OCI-LY3 (cell line): ENCODE results near the gene IFIH1.

ENCODE experiments used
- H2AFZ ChIP-seq: fragments of 200-600, 300-600 bp; shearing (Covaris generic); 2 replicates; pipeline ENCODE4 v1.6.0; 2014; ENCODE audit warnings: antibody characterized with exemption, low read depth, low read length
- H3K27ac ChIP-seq: fragments of 200-600, 300-600 bp; sonication (generic); 2 replicates; pipeline ENCODE4 v1.5.1; 2014; ENCODE audit warnings: mild to moderate bottlenecking, low read length, moderate library complexity, mixed read lengths
- H3K27me3 ChIP-seq: fragments of 200-600, 300-600 bp; sonication (generic); 2 replicates; pipeline ENCODE4 v1.6.1; 2014; ENCODE audit warnings: low read depth, low read length, mixed read lengths
- H3K36me3 ChIP-seq: fragments of 200-600, 300-600 bp; sonication (generic); replicated peaks from 2 replicates; pipeline ENCODE3; 2014; ENCODE audit warnings: low read depth, low read length, mixed read lengths
- H3K4me1 ChIP-seq: fragments of 300-600, 200-600 bp; sonication (generic); 2 replicates; pipeline ENCODE4 v1.6.1; 2014; ENCODE audit warnings: low read length, mixed read lengths
- H3K4me2 ChIP-seq: fragments of 200-600, 300-600 bp; sonication (generic); 2 replicates; pipeline ENCODE4 v1.6.1; 2014; ENCODE audit warnings: low read length, mixed read lengths
- H3K4me3 ChIP-seq: fragments of 300-600, 200-600 bp; sonication (generic); 2 replicates; pipeline ENCODE4 v1.5.1; 2014; ENCODE audit warnings: antibody characterized with exemption, mild to moderate bottlenecking, low read length, moderate library complexity
- H3K79me2 ChIP-seq: fragments of 300-600, 200-600 bp; shearing (Covaris generic); 2 replicates; pipeline ENCODE4 v1.6.1; 2014; ENCODE audit warnings: mild to moderate bottlenecking, low read length, mixed read lengths
- H3K9ac ChIP-seq: fragments of 300-600, 200-600 bp; shearing (Covaris generic); 2 replicates; pipeline ENCODE4 v1.6.0; 2014; ENCODE audit warnings: mild to moderate bottlenecking, low read length, moderate library complexity
- H3K9me3 ChIP-seq: fragments of 200-600, 300-600 bp; shearing (Covaris generic); 2 replicates; pipeline ENCODE4 v1.6.1; 2014; ENCODE audit warnings: low read length, mixed read lengths; ENCODE audit not compliant: insufficient read depth
- H4K20me1 ChIP-seq: fragments of 200-600, 300-600 bp; sonication (generic); 2 replicates; pipeline ENCODE4 v1.6.1; 2016; ENCODE audit warnings: low read length, mixed read lengths; ENCODE audit not compliant: insufficient read depth
- EZH2phosphoT487 ChIP-seq: fragments of 200-600 bp; shearing (Covaris generic); IDR thresholded peaks from 2 replicates; pipeline ENCODE4 v1.6.1; 2018; ENCODE audit warnings: antibody characterized with exemption, mixed run types, low read depth
- TF ChIP-seq, protein P1 (sequence below): fragments of 200-600, 300-600 bp; sonication (generic); IDR thresholded peaks from 2 replicates; pipeline ENCODE4 v1.5.1; 2014; ENCODE audit warnings: antibody characterized with exemption, low read length, low read depth

The IFIH1 gene

GRCh38 chr2:162312853-162313252 lies 5.6 kb downstream of the IFIH1 start:
- TF ChIP-seq, protein P1, sequence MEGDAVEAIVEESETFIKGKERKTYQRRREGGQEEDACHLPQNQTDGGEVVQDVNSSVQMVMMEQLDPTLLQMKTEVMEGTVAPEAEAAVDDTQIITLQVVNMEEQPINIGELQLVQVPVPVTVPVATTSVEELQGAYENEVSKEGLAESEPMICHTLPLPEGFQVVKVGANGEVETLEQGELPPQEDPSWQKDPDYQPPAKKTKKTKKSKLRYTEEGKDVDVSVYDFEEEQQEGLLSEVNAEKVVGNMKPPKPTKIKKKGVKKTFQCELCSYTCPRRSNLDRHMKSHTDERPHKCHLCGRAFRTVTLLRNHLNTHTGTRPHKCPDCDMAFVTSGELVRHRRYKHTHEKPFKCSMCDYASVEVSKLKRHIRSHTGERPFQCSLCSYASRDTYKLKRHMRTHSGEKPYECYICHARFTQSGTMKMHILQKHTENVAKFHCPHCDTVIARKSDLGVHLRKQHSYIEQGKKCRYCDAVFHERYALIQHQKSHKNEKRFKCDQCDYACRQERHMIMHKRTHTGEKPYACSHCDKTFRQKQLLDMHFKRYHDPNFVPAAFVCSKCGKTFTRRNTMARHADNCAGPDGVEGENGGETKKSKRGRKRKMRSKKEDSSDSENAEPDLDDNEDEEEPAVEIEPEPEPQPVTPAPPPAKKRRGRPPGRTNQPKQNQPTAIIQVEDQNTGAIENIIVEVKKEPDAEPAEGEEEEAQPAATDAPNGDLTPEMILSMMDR: no peak
- TF ChIP-seq EZH2phosphoT487: no peak

GRCh38 chr2:162308747-162309503 lies 9.6 kb downstream of the IFIH1 start:
- TF ChIP-seq, protein P1: no peak
- no peak for TF ChIP-seq EZH2phosphoT487
- Histone ChIP-seq H2AFZ (no peak overlapping the region), H3K4me3 (no peak overlapping the region), H3K79me2 (peaks cover 45% of the 10 kb centered on the region), H3K9ac (no peak overlapping the region), H3K4me1 (peaks cover 7% of the 10 kb centered on the region), H3K27me3 (no peaks in the 10 kb centered on the region), H3K9me3 (no peaks in the 10 kb centered on the region), H3K27ac (no peak overlapping the region), H3K36me3 (peaks cover 37% of the 10 kb centered on the region), H4K20me1 (peaks cover 9% of the 10 kb centered on the region; the same call in 1 of the 2 replicates), H3K4me2 (no peak overlapping the region)

More at GRCh38 chr2:162312853-162313252, 5.6 kb downstream of the IFIH1 start:
- no peaks in the 10 kb centered on the region for H3K9me3 ChIP-seq
- peaks cover 24% of the 10 kb centered on the region for H4K20me1 ChIP-seq
- H3K79me2 ChIP-seq: peaks cover 83% of the 10 kb centered on the region
- no peak overlapping the region for H3K27ac ChIP-seq
- no peak overlapping the region for H3K4me3 ChIP-seq
- no peak overlapping the region for H2AFZ ChIP-seq
- no peak overlapping the region for H3K9ac ChIP-seq
- no peak overlapping the region for H3K4me2 ChIP-seq
- no peaks in the 10 kb centered on the region for H3K27me3 ChIP-seq
- peaks cover 47% of the 10 kb centered on the region for H3K36me3 ChIP-seq
- H3K4me1 ChIP-seq: peaks cover 25% of the 10 kb centered on the region

- H3K4me3 ChIP-seq: no peak overlapping the region
- H3K4me1 ChIP-seq: peaks cover 2% of the 10 kb centered on the region; the same call in 1 of the 2 replicates
- no peaks in the 10 kb centered on the region for H3K9me3 ChIP-seq
- no peak for TF ChIP-seq EZH2phosphoT487
- TF ChIP-seq, protein P1: no peak
- no peak overlapping the region for H2AFZ ChIP-seq
- H3K79me2 ChIP-seq: peaks cover 15% of the 10 kb centered on the region
- no peaks in the 10 kb centered on the region for H3K27me3 ChIP-seq
- no peak overlapping the region for H3K4me2 ChIP-seq
- peaks cover 33% of the 10 kb centered on the region for H3K36me3 ChIP-seq
- H4K20me1 ChIP-seq: 0 out of 2 replicates have a peak, but pooled peaks cover under 1% of the 10 kb centered on the region
- H3K27ac ChIP-seq: no peak overlapping the region
- H3K9ac ChIP-seq: no peak overlapping the region
These were observed 12.6 kb downstream of the IFIH1 start for GRCh38 chr2:162305901-162306300.

- no peak overlapping the region for H2AFZ ChIP-seq
- no peak overlapping the region for H3K27ac ChIP-seq
- H3K4me1 ChIP-seq: peaks cover 3% of the 10 kb centered on the region; the same call in 1 of the 2 replicates
- H3K4me3 ChIP-seq: no peak overlapping the region
- H4K20me1 ChIP-seq: 0 out of 2 replicates have a peak, but pooled peaks cover 4% of the 10 kb centered on the region
- H3K4me2 ChIP-seq: no peak overlapping the region
- H3K36me3 ChIP-seq: peaks cover 26% of the 10 kb centered on the region
- H3K9ac ChIP-seq: no peak overlapping the region
- no peaks in the 10 kb centered on the region for H3K79me2 ChIP-seq
- no peaks in the 10 kb centered on the region for H3K9me3 ChIP-seq
- no peak for TF ChIP-seq EZH2phosphoT487
- TF ChIP-seq, protein P1: no peak
- H3K27me3 ChIP-seq: no peaks in the 10 kb centered on the region
These were observed 16.6 kb downstream of the IFIH1 start for GRCh38 chr2:162301877-162302276.
